SIG-M5 treated with dmso at 0.1 percent for 504 hours (cell line): Measurements from ENCODE around the gene DDX23.
"Not testable (repeated sequence)": the region's sequence is repeated elsewhere in the genome, so short reads cannot be mapped to it uniquely, and the experiment has no call there.

Source experiments
- DNase-seq: peaks from one replicate; lab custom pipeline; 2025; ENCODE audit not compliant: unreplicated experiment; lab: John Stamatoyannopoulos, UW

DDX23 gene

GRCh38 chr12:48851883-48852733 lies at the start of gene DDX23:
Gene DDX23, minus strand, starts transcription at chr12:48852163. Its CDS starts 6,381 bp downstream, at chr12:48845782.
- peak; percentile 99 for DNase-seq

- no peak for DNase-seq
Measured at GRCh38 chr12:48901278-48901677, 49.3 kb upstream of the DDX23 start.

- no peak for DNase-seq
Measured at GRCh38 chr12:48899651-48900050, 47.7 kb upstream of the DDX23 start.

GRCh38 chr12:48894271-48894670 lies 42.3 kb upstream of the DDX23 start:
- DNase-seq: no peak

GRCh38 chr12:48890657-48891418 lies 38.9 kb upstream of the DDX23 start:
- DNase-seq: peak; percentile 64

- no peak for DNase-seq
Measured at GRCh38 chr12:48889679-48890078, 37.7 kb upstream of the DDX23 start.

GRCh38 chr12:48883305-48884161 lies 31.6 kb upstream of the DDX23 start:
- no peak for DNase-seq

GRCh38 chr12:48882972-48883304 lies 31.0 kb upstream of the DDX23 start:
- no peak for DNase-seq

- DNase-seq: peak; percentile 18
Measured at GRCh38 chr12:48882315-48882687, 30.3 kb upstream of the DDX23 start.

- no peak for DNase-seq
Measured at GRCh38 chr12:48881686-48882314, 29.8 kb upstream of the DDX23 start.

- no peak for DNase-seq
Measured at GRCh38 chr12:48880647-48881046, 28.7 kb upstream of the DDX23 start.

- DNase-seq: no peak
Measured at GRCh38 chr12:48878548-48878947, 26.6 kb upstream of the DDX23 start.

- DNase-seq: no peak
Measured at GRCh38 chr12:48875944-48876515, 24.1 kb upstream of the DDX23 start.

- DNase-seq: not testable (repeated sequence)
Measured at GRCh38 chr12:48873534-48873933, 21.6 kb upstream of the DDX23 start.

- no peak for DNase-seq
Measured at GRCh38 chr12:48873096-48873495, 21.1 kb upstream of the DDX23 start.

GRCh38 chr12:48869191-48869590 lies 17.2 kb upstream of the DDX23 start:
- no peak for DNase-seq

- no peak for DNase-seq
Measured at GRCh38 chr12:48868451-48868850, 16.5 kb upstream of the DDX23 start.

GRCh38 chr12:48866052-48866711 lies 14.2 kb upstream of the DDX23 start:
- DNase-seq: no peak

GRCh38 chr12:48865281-48866051 lies 13.5 kb upstream of the DDX23 start, which contains the start of gene RND1:
Gene RND1, minus strand, starts transcription at chr12:48865870. Its CDS starts 103 bp downstream, at chr12:48865767.
- DNase-seq: peak; percentile 86
